Tibial nerve (tissue), 4 donors: ENCODE measurements around the gene PHYKPL. TPM values are rescaled to one million over a fixed set of nuclear protein-coding genes. Genes with fewer than 3 reads are reported as not detected.
"Not testable (repeated sequence)": the region's sequence is repeated elsewhere in the genome, so short reads cannot be mapped to it uniquely, and the experiment has no call there.

Experiments used
- DNase-seq, 2 donors: peaks; one replicate each; pipeline ENCODE4 v3.0.0-alpha.2; 2019; ENCODE audit warnings: low spot score in 2 of 2
- H3K27ac ChIP-seq, 4 donors: fragments of 200-600 bp; sonication (generic) in 3 of 4; one replicate each; pipeline ENCODE4 v1.5.1; 2017 to 2019; ENCODE audit warnings: mild to moderate bottlenecking in 1 of 4
- H3K27me3 ChIP-seq, 2 donors: fragments of 200-600 bp; sonication (generic) in 1 of 2; one replicate each; pipeline versions ENCODE4 v1.5.1 to v1.6.0; 2017 to 2019
- H3K36me3 ChIP-seq, 3 donors: fragments of 200-600 bp; sonication (generic); one replicate each; pipeline ENCODE4 v1.5.1; 2018 to 2019
- H3K4me1 ChIP-seq, 4 donors: fragments of 200-600 bp; sonication (generic) in 3 of 4; one replicate each; pipeline ENCODE4 v1.5.1; 2017 to 2019
- H3K4me3 ChIP-seq, 4 donors: fragments of 200-600 bp; sonication (generic) in 3 of 4; one replicate each; pipeline ENCODE4 v1.5.1; 2017 to 2019; ENCODE audit warnings: mild to moderate bottlenecking in 1 of 4, moderate library complexity in 1 of 4
- H3K9me3 ChIP-seq, 4 donors: fragments of 200-600 bp; sonication (generic) in 3 of 4; one replicate each; pipeline ENCODE4 v1.5.1; 2017 to 2019
- CTCF ChIP-seq, 5 experiments: fragments of 200-600 bp in 3 of 5; fragments of 450-650 bp in 2 of 5; sonication (generic) in 3 of 5; IDR thresholded peaks; one replicate each; pipeline ENCODE4 v1.5.1; 2016 to 2019; ENCODE audit warnings: antibody characterized with exemption in 5 of 5, mild to moderate bottlenecking in 3 of 5, moderate library complexity in 2 of 5
- EP300 ChIP-seq, 2 donors: sonication (generic); formaldehyde crosslinking; IDR thresholded peaks; one replicate each; pipeline ENCODE4 v1.6.1; 2017; ENCODE audit warnings: antibody characterized with exemption in 2 of 2, mild to moderate bottlenecking in 1 of 2
- POLR2A ChIP-seq, 2 donors: fragments of 450-650 bp; IDR thresholded peaks; one replicate each; pipeline ENCODE4 v1.6.1; 2017; ENCODE audit warnings: antibody characterized with exemption in 2 of 2, mild to moderate bottlenecking in 2 of 2, moderate library complexity in 2 of 2
- WGBS, 2 donors: methylation state at CpG; one replicate each; pipeline ENCODE4 v1.1.5; 2018; 5-methylcytosine and 5-hydroxymethylcytosine counted together
- total RNA-seq, 4 donors: library from RNA; depleted of rRNA; stranded (reverse); fragments of >200 nt; gene quantifications; one replicate each; pipeline ENCODE4 v1.1.0, GENCODE V29; 2016

The PHYKPL gene
- total RNA-seq, 4 donors from 2014 or later, result 77.2 to 121 (median 97.1) TPM

DNA sequence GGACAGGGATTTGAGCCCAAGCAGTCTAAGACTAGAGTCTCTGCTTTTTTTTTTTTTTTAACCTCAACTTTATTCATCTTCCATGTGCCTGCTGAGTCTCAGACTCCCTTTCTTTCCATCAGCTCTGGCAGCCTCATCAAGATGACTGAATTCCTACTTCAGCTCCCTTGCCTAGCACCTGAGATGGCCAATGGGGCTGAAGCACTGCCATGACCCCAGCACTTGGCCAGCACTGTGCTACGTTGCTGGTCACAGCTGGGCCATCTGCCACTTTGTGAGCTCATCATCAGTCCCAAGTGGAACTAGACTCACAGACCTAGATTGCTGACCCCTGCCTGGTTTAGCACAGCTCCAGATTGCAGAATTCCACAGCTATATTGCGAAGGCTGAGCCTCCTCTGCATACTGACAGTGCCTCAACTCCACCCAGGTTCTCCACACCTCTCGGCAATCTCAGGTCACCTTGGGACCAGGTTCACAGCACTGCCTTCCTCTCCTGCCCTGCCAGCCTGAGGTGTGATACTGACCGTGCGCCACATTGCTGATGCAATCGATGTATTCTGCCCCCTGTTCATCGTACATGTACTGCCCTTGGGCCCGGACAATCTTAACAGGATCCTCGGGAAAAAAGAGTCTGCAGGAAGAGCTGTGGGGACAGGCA is 1.6 kb downstream of the PHYKPL start:
- peaks cover 0 to 46% (median 28%) of the 10 kb centered on the region in 4 donors for H3K4me1 ChIP-seq
- peak overlapping the region in 3 of 4 donors; percentile 94 to 97 (median 96) for H3K27ac ChIP-seq
- H3K27me3 ChIP-seq, result no peaks in the 10 kb centered on the region
- no peak for TF ChIP-seq EP300 (IDR thresholded peaks at IDR 0.05)
- TF ChIP-seq POLR2A (IDR thresholded peaks at IDR 0.05), result no peak
- TF ChIP-seq CTCF (IDR thresholded peaks at IDR 0.05), result no peak
- 64 to 76% methylated on average over 9 of the region's 9 CpGs for WGBS, 2 donors
- peaks cover 0 to 4% (median 0%) of the 10 kb centered on the region in 4 donors for H3K9me3 ChIP-seq
- DNase-seq, result peak in 1 of 2 donors; percentile 33
- peak overlapping the region; percentile 88 to 98 (median 94) for H3K4me3 ChIP-seq
- peaks cover 0 to 55% (median 0%) of the 10 kb centered on the region in 3 donors for H3K36me3 ChIP-seq

- Histone ChIP-seq H3K4me3 (no peak overlapping the region), H3K36me3 (peaks cover 0 to 66% (median 0%) of the 10 kb centered on the region in 3 donors), H3K9me3 (peaks cover 0 to 4% (median 0%) of the 10 kb centered on the region in 4 donors), H3K27ac (no peak overlapping the region), H3K27me3 (no peaks in the 10 kb centered on the region), H3K4me1 (peaks cover 0 to 41% (median 27%) of the 10 kb centered on the region in 4 donors)
- DNase-seq, result no peak
- 91% methylated on average over 10 of the region's 10 CpGs for WGBS, 2 donors
- TF ChIP-seq POLR2A (IDR thresholded peaks at IDR 0.05) (no peak), EP300 (IDR thresholded peaks at IDR 0.05) (no peak), CTCF (IDR thresholded peaks at IDR 0.05) (no peak)
Measured at GRCh38 chr5:178229861-178230260, 2.7 kb downstream of the PHYKPL start.

- H3K9me3 ChIP-seq, H3K4me3 ChIP-seq, H3K27ac ChIP-seq, DNase-seq, H3K27me3 ChIP-seq: not testable (repeated sequence)
- peaks cover 0 to 36% (median 26%) of the 10 kb centered on the region in 4 donors for H3K4me1 ChIP-seq
- WGBS, 2 donors, result 92 to 96% methylated on average over 13 of the region's 13 CpGs
- peaks cover 0 to 74% (median 0%) of the 10 kb centered on the region in 3 donors for H3K36me3 ChIP-seq
Measured at GRCh38 chr5:178229111-178229510, 3.5 kb downstream of the PHYKPL start.

DNA sequence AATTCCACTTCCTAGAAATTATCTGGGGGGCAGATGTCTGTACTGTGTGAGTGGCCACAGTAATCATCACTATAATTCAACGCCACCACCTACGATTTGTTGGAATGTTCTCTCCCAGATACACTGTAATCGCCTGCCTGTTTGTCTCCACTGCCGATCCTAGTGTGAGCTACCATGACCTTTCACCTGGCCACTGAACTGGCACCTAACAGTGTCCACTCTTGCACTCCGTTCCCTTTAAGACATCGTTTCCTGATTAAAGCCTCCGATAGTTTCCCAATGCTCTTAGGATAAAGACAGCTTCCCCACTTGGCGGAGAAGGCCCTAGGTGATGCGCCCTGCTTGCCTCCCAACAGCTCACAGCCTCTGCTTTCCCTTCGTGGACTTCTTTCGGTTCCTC is 4.0 kb downstream of the PHYKPL start:
- peaks cover 0 to 4% (median 0%) of the 10 kb centered on the region in 4 donors for H3K9me3 ChIP-seq
- peaks cover 0 to 79% (median 0%) of the 10 kb centered on the region in 3 donors for H3K36me3 ChIP-seq
- H3K4me1 ChIP-seq, result peaks cover 0 to 40% (median 26%) of the 10 kb centered on the region in 4 donors
- WGBS, 2 donors, result 93 to 95% methylated on average over 11 of the region's 11 CpGs
- DNase-seq, result no peak
- H3K27ac ChIP-seq, result no peak overlapping the region
- H3K4me3 ChIP-seq, result no peak overlapping the region
- H3K27me3 ChIP-seq, result no peaks in the 10 kb centered on the region
- no peak for TF ChIP-seq CTCF (IDR thresholded peaks at IDR 0.05)

DNA sequence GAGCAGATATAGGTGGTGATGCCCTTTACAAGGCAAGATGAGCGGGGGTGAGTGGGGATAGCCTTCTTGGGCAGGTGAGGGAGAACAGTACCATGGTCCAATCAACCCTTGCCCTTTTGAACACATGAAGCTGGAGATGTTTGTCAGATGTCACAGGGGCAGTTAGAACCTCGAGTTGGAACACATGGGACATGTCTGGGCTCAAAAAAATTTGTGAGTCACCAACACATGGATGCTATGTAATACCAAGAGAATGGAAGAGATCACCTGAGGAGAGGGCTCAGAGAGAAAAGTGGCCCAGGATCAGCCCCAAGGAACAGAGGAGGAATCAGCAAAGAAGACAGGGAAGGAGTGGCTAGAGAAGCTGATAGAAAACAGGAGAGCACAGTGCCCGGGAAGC is 4.7 kb downstream of the PHYKPL start:
- no peak for DNase-seq
- H3K4me3 ChIP-seq, result no peak overlapping the region
- WGBS, 2 donors, result 92 to 94% methylated on average over 3 of the region's 3 CpGs
- TF ChIP-seq CTCF (IDR thresholded peaks at IDR 0.05) (no peak), POLR2A (IDR thresholded peaks at IDR 0.05) (no peak), EP300 (IDR thresholded peaks at IDR 0.05) (no peak)
- peaks cover 0 to 4% (median 0%) of the 10 kb centered on the region in 4 donors for H3K9me3 ChIP-seq
- H3K36me3 ChIP-seq, result peaks cover 0 to 85% (median 0%) of the 10 kb centered on the region in 3 donors
- no peaks in the 10 kb centered on the region for H3K27me3 ChIP-seq
- H3K4me1 ChIP-seq, result peaks cover 0 to 39% (median 23%) of the 10 kb centered on the region in 4 donors
- H3K27ac ChIP-seq, result peak overlapping the region in 1 of 4 donors; percentile 45
